ENCODE measurements around the gene GPR171. TPM values are rescaled to one million over a fixed set of nuclear protein-coding genes. Genes with fewer than 3 reads are reported as not detected.

Gene GPR171
- polyA plus RNA-seq, 1 donor from 2014 or later, result not detected

- Histone ChIP-seq H2AFZ (ENCODE audit: low read depth, low read length) (no peak overlapping the region), H3K4me2 (ENCODE audit: low read length) (no peak overlapping the region), H3K4me3 (ENCODE audit: low read length) (no peak overlapping the region), H3K9ac (ENCODE audit: low read length) (no peak overlapping the region), H4K20me1 (ENCODE audit: insufficient read depth) (no peaks in the 10 kb centered on the region), H3K27ac (ENCODE audit: low read length) (no peak overlapping the region), H3K27me3 (ENCODE audit: insufficient read depth, low read depth, low read length) (no peaks in the 10 kb centered on the region), H3K79me2 (replicated peaks; ENCODE audit: insufficient read depth, low read length) (no peaks in the 10 kb centered on the region), H3K9me2 (ENCODE audit: insufficient read depth, low read length) (no peaks in the 10 kb centered on the region), H3K9me3 (ENCODE audit: low read length) (no peaks in the 10 kb centered on the region), H3K36me3 (ENCODE audit: insufficient read depth, low read length) (peaks cover 5% of the 10 kb centered on the region), H3F3A (ENCODE audit: insufficient read depth, low read length, poor library complexity, severe bottlenecking) (no peaks in the 10 kb centered on the region)
- TF ChIP-seq SMC3 (conservative IDR thresholded peaks at IDR 0.05; ENCODE audit: poor library complexity) (no peak), POLR2AphosphoS5 (IDR thresholded peaks at IDR 0.05) (no peak), MXI1 (conservative IDR thresholded peaks at IDR 0.05; ENCODE audit: poor library complexity, severe bottlenecking) (no peak)
Measured at GRCh38 chr3:151196434-151196833, 6.6 kb downstream of the GPR171 start.

DNA sequence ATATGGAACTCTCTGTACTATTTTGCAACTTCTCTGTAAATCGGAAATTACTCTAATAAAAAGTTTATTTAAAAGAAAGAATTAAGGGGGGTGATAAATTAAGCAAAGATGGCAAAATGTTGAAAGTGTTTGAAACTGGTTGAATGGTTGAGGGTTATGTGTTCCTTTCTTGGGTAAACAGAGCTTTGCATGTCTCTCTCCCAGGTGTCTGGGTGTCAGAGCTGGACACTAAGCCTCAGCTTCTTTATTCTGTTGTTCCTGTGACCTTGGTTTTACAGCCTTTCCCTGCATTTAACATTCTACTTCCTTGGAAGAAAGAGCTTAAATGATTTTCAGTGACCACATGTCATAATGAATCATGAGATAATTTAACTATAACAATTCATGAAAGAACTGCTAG, 7.2 kb downstream of the GPR171 start:
- H3K79me2 ChIP-seq (replicated peaks; ENCODE audit: insufficient read depth, low read length), result no peaks in the 10 kb centered on the region
- no peak overlapping the region for H2AFZ ChIP-seq (ENCODE audit: low read depth, low read length)
- no peak overlapping the region for H3K27ac ChIP-seq (ENCODE audit: low read length)
- no peak overlapping the region for H3K4me3 ChIP-seq (ENCODE audit: low read length)
- no peaks in the 10 kb centered on the region for H4K20me1 ChIP-seq (ENCODE audit: insufficient read depth)
- H3K4me2 ChIP-seq (ENCODE audit: low read length), result no peak overlapping the region
- H3F3A ChIP-seq (ENCODE audit: insufficient read depth, low read length, poor library complexity, severe bottlenecking), result no peaks in the 10 kb centered on the region
- H3K9me3 ChIP-seq (ENCODE audit: low read length), result no peaks in the 10 kb centered on the region
- no peak overlapping the region for H3K9ac ChIP-seq (ENCODE audit: low read length)
- H3K27me3 ChIP-seq (ENCODE audit: insufficient read depth, low read depth, low read length), result no peaks in the 10 kb centered on the region
- H3K36me3 ChIP-seq (ENCODE audit: insufficient read depth, low read length), result peaks cover 5% of the 10 kb centered on the region
- H3K9me2 ChIP-seq (ENCODE audit: insufficient read depth, low read length), result no peaks in the 10 kb centered on the region
- TF ChIP-seq SMC3 (conservative IDR thresholded peaks at IDR 0.05; ENCODE audit: poor library complexity) (no peak), EP300 (conservative IDR thresholded peaks at IDR 0.05; ENCODE audit: poor library complexity, severe bottlenecking) (no peak), EZH2 (IDR thresholded peaks at IDR 0.05; ENCODE audit: borderline replicate concordance, insufficient read depth, low read length, poor library complexity, severe bottlenecking) (no peak), POLR2AphosphoS5 (IDR thresholded peaks at IDR 0.05) (no peak), RAD21 (conservative IDR thresholded peaks at IDR 0.05) (no peak), TAF1 (IDR thresholded peaks at IDR 0.05; ENCODE audit: low read depth) (no peak), MXI1 (conservative IDR thresholded peaks at IDR 0.05; ENCODE audit: poor library complexity, severe bottlenecking) (no peak)
- TF ChIP-seq, protein P1, sequence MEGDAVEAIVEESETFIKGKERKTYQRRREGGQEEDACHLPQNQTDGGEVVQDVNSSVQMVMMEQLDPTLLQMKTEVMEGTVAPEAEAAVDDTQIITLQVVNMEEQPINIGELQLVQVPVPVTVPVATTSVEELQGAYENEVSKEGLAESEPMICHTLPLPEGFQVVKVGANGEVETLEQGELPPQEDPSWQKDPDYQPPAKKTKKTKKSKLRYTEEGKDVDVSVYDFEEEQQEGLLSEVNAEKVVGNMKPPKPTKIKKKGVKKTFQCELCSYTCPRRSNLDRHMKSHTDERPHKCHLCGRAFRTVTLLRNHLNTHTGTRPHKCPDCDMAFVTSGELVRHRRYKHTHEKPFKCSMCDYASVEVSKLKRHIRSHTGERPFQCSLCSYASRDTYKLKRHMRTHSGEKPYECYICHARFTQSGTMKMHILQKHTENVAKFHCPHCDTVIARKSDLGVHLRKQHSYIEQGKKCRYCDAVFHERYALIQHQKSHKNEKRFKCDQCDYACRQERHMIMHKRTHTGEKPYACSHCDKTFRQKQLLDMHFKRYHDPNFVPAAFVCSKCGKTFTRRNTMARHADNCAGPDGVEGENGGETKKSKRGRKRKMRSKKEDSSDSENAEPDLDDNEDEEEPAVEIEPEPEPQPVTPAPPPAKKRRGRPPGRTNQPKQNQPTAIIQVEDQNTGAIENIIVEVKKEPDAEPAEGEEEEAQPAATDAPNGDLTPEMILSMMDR (IDR thresholded peaks at IDR 0.05; ENCODE audit: poor library complexity, severe bottlenecking), result no peak
- TF ChIP-seq, protein P2, sequence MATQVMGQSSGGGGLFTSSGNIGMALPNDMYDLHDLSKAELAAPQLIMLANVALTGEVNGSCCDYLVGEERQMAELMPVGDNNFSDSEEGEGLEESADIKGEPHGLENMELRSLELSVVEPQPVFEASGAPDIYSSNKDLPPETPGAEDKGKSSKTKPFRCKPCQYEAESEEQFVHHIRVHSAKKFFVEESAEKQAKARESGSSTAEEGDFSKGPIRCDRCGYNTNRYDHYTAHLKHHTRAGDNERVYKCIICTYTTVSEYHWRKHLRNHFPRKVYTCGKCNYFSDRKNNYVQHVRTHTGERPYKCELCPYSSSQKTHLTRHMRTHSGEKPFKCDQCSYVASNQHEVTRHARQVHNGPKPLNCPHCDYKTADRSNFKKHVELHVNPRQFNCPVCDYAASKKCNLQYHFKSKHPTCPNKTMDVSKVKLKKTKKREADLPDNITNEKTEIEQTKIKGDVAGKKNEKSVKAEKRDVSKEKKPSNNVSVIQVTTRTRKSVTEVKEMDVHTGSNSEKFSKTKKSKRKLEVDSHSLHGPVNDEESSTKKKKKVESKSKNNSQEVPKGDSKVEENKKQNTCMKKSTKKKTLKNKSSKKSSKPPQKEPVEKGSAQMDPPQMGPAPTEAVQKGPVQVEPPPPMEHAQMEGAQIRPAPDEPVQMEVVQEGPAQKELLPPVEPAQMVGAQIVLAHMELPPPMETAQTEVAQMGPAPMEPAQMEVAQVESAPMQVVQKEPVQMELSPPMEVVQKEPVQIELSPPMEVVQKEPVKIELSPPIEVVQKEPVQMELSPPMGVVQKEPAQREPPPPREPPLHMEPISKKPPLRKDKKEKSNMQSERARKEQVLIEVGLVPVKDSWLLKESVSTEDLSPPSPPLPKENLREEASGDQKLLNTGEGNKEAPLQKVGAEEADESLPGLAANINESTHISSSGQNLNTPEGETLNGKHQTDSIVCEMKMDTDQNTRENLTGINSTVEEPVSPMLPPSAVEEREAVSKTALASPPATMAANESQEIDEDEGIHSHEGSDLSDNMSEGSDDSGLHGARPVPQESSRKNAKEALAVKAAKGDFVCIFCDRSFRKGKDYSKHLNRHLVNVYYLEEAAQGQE (IDR thresholded peaks at IDR 0.05; ENCODE audit: borderline replicate concordance), result no peak

DNA sequence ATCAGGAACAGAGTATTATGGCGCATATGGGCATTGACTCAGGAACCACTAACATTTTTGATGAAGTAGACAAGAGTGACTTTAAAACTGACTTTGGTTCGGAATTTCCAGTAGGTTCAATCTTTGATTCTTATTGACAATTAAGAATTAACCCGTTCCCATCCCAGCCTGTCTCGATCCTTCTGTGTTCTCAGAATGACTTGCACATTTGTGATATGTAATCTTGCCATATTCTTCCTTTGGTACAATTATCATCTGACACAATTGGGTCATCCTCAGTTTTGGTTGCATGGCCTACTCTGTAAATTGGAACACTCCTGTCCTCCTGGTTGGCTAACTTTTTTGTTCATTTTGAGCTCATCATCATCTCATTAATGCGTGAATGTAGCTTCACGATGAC, 10.5 kb downstream of the GPR171 start:
- H3K9me2 ChIP-seq (ENCODE audit: insufficient read depth, low read length), result no peaks in the 10 kb centered on the region
- peaks cover 5% of the 10 kb centered on the region for H3K36me3 ChIP-seq (ENCODE audit: insufficient read depth, low read length)
- H3F3A ChIP-seq (ENCODE audit: insufficient read depth, low read length, poor library complexity, severe bottlenecking), result no peaks in the 10 kb centered on the region
- no peak overlapping the region for H3K4me3 ChIP-seq (ENCODE audit: low read length)
- H3K4me2 ChIP-seq (ENCODE audit: low read length), result no peak overlapping the region
- no peaks in the 10 kb centered on the region for H3K27me3 ChIP-seq (ENCODE audit: insufficient read depth, low read depth, low read length)
- no peak overlapping the region for H2AFZ ChIP-seq (ENCODE audit: low read depth, low read length)
- H3K9ac ChIP-seq (ENCODE audit: low read length), result no peak overlapping the region
- TF ChIP-seq TAF1 (IDR thresholded peaks at IDR 0.05; ENCODE audit: low read depth) (no peak), MXI1 (conservative IDR thresholded peaks at IDR 0.05; ENCODE audit: poor library complexity, severe bottlenecking) (no peak)
- H3K9me3 ChIP-seq (ENCODE audit: low read length), result no peaks in the 10 kb centered on the region
- H3K79me2 ChIP-seq (replicated peaks; ENCODE audit: insufficient read depth, low read length), result no peaks in the 10 kb centered on the region
- H4K20me1 ChIP-seq (ENCODE audit: insufficient read depth), result no peaks in the 10 kb centered on the region
- no peak overlapping the region for H3K27ac ChIP-seq (ENCODE audit: low read length)
